Hematopoietic multipotent progenitor cell treated with erythropoietin and hydrocortisone succinate and interleukin-3 and kit ligand, for 15 days (in vitro differentiated cells): Measurements from ENCODE around the gene TMEM220.
"Not testable (repeated sequence)": the region's sequence is repeated elsewhere in the genome, so short reads cannot be mapped to it uniquely, and the experiment has no call there.

ENCODE experiments used
- DNase-seq: peaks from one replicate; pipeline ENCODE4 v3.0.0-alpha.2; 2015; ENCODE audit warnings: low spot score

Gene TMEM220

DNA sequence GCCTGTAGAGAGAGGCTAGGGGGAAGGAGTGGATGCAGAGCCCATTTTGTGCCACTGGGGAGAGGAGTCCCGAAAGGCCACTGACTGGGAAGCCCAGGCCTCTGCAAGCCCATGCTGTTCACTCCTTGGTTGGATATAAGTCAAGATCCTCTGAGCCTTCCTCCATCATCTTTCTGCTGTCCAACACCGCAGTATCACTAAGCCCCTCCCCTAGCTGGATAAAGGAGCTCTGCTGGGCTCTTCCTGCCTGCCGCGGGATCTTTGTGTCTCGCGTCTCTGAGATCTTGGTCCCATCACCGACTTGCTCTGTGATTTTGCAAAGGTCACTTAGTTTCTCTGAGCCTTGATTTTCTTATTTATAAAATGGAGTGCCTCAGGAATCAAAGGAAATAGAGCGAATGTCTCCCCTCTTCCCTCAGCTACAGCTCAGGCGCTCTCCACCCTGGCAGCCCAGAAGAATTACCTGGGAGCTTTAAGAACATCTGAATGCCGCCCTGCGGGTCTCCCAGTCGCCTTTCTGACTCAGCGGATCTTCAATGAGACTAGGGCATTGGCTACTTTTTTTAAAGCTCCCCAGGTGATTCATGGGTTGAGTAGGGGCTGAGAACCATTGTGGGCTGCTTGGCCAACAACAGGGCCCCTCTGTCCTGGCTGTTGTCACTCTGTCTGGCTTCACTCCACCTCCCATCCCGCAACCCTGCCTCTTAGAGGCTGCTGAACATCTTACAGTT lies 25.2 kb upstream of the TMEM220 start:
- no peak for DNase-seq

- peak; percentile 11 for DNase-seq
Observed at GRCh38 chr17:10754109-10754508, 24.3 kb upstream of the TMEM220 start.

- DNase-seq, result no peak
Observed at GRCh38 chr17:10752696-10753095, 22.9 kb upstream of the TMEM220 start.

GRCh38 chr17:10751563-10751962 lies 21.7 kb upstream of the TMEM220 start:
- no peak for DNase-seq

- DNase-seq, result no peak
Observed at GRCh38 chr17:10750210-10750609, 20.4 kb upstream of the TMEM220 start.

DNA sequence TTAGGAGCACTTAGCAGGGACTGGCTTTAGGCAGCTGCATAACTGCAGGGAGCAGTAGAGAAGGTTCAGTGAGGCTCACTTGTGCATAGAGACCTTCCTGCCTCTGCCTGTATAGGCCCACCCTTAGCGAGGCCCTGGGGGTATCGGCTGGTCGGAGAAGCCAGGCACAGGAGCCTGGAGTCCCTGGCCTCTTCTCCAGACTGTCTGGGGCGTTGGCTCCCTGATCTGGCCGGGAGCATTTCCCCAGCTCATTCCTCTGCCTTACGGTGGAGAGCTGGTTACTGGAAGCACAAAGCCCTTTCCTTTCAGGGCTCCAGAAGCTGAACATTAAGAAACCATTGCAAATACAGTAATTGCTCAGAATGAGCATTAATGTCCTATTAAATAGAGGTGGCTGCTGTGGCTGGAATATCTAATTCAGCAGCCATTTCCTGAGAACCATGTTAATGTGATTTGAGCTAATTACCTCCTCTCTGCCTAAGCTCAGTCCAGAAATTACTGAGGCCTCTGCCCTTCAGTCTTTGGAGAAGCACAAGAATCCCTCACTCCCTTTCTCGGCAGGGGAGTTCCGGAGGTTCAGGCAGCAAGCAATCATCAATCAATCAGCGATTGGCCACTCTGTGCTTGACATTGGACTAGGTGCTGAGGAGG lies 18.8 kb upstream of the TMEM220 start:
- no peak for DNase-seq

- no peak for DNase-seq
Observed at GRCh38 chr17:10745231-10745630, 15.4 kb upstream of the TMEM220 start.

DNA sequence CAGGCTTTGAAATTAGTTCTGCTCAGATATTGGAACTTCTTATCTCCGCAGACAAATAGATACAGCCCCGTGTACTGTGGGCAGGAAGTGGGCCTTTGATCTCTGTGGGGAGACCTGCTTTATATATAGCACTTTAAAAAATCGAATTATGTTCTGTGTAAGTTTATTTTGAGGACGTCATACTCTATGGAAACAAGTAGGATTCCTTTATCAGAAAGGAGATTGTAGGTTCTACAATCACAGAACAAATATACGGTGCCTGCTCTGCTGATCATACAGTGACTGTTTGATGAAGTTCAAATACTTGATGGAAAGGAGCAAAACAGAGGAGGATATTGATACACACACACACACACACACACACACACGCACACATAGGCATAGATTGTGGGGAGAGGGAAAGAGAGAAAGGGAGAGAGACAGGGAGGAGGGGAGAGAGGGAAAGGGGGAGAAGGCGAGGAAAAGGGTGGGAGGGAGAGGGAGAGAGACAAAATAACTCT lies 14.7 kb upstream of the TMEM220 start:
- no peak for DNase-seq

GRCh38 chr17:10743316-10744009 lies 13.6 kb upstream of the TMEM220 start:
- no peak for DNase-seq

- no peak for DNase-seq
Observed at GRCh38 chr17:10742431-10742830, 12.6 kb upstream of the TMEM220 start.

DNA sequence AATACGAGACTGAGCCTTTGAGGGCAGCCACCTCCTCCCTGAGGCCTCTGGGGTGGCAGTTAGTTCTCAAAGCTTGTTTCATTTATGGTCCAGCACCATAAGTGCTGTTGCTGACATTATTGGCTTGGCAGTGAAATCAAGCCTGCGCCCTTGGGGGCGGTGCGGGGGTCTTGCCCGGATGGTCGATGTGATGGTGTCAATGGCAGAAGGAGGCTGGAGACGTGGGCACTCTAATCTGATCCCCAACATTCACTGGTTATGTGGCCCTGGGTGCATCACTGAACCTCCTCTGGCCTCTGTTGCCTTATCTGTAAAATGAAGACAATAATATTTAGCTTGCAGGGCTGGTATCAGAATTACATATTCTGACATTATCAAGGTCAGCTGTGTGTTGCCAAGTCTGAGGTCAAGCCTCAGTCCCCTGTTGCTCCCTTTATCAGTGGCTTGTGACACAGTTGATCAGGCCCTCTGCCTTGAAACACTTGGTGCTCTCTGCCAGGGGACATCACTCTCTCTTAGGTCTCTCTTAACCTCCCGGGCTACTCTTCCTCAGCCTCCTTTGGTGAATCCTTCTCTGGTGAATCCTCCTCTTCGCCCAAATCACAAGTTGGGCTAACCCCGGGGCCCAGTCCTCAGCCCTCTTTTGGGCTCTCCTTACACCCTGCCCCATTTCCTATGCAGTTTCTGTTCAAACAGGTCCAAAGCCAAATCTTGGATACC lies 11.8 kb upstream of the TMEM220 start:
- DNase-seq, result no peak

DNA sequence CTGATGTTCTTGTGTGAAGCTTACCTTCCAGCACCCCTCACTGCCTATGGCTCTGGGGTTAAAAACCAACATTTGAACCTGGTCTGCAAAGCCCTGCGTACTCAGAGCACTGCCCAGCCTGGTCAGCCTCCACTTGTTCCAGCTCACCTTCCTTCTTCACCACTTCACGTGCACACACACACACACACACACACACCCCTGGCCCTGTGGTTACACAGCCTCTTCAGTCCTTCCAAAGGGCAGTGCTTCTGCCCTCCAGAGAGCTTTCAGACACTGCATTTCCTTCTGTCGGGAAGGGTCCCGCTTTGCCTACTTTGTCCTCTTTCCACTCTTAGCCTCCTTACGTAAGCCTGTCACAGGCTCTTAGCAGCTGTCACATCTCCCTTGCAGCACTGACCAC lies 9.6 kb upstream of the TMEM220 start:
- DNase-seq, result no peak

DNA sequence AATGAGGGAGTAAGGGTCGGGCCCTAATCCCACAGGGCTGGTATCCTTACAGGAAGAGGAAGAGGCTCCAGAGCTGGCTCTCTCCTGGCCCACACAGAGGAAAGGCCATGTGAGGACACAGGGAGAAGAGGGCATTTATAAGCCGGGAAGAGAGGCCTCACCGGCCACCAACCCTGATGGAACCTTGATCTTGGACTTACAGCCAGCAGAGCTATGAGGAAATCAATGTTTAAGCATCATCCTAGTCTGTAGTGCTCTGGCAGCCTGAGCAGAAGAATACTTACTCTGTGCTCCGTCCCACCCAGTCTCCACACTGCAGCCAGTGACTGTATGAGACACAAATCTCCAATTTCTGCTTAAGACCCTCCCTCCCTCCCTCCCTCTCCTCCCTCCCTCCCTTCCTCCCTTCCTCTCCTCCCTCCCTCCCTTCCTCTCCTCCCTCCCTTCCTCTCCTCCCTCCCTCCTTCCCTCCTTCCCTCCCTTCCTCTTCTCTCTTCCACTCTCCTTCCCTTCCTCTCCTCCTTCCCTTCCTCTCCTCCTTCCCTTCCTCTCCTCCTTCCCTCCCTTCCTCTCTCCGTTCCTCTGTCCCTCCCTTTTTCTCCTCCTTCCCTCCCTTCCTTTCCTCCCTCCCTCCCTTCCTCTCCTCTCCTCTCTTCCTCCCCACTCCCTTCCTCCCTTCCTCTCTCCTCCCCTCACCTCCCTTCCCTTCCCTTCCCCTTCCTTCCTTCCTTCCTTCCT lies 8.9 kb upstream of the TMEM220 start:
- DNase-seq, result no peak

DNA sequence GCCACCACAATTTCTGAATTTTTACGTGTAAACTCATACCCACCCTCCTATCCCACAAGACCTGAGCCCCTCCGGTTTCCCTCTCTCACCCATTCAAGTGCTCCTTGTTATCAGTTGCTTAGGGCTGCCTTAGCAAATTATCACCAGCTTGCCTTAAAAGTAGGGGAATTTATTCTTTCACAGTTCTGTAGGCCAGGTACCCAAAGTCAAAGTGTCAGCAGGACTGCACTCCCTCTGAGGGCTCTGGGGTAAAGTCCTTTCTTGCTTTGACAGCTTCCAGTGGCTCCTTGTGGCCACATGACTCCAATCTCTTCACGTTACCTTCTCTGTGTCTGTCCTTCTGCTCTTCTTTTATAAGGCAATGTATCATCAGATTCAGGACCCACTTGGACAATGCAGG lies 7.9 kb upstream of the TMEM220 start:
- no peak for DNase-seq

- DNase-seq, result peak; percentile 13
Observed at GRCh38 chr17:10737168-10737622, 7.4 kb upstream of the TMEM220 start.

DNA sequence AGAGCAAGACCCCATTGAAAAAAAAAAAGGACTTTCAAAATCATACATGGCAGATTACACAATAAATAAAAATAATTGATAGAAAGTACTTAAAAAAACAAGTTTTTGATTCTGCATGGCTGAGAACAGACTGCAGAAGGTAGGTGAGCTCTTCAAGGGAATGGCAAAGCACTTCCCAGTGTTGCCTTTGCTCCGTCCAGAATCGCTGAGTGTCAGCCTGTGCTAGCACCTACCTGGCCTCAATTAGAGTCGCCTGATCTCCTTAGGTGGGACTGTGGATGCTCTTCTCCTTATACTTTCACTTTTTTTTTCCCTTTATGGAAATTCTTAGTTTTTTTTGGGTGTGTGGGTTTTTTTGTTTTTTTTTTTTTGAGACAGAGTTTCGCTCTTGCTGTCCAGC lies 6.0 kb upstream of the TMEM220 start:
- DNase-seq, result no peak

GRCh38 chr17:10735251-10735650 lies 5.4 kb upstream of the TMEM220 start:
- no peak for DNase-seq

GRCh38 chr17:10733666-10734065 lies 3.8 kb upstream of the TMEM220 start:
- no peak for DNase-seq

DNA sequence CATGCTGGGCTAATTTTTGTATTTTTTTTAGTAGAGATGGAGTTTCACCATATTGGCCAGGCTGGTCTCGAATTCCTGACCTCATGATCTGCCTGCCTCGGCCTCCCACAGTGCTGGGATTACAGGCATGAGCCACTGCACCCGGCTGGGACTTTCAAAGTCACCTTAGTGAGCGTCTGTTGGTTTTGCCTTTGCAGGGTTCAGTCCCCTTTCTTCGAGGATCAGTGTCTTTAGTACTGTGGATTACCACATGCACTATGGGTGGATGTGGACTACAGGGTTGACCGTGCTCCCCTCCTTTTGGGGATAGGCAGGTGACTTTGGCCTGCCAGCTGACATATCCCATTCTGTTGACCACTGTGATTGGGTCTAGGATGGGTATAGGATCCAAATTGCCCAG lies 2.3 kb upstream of the TMEM220 start:
- not testable (repeated sequence) for DNase-seq

DNA sequence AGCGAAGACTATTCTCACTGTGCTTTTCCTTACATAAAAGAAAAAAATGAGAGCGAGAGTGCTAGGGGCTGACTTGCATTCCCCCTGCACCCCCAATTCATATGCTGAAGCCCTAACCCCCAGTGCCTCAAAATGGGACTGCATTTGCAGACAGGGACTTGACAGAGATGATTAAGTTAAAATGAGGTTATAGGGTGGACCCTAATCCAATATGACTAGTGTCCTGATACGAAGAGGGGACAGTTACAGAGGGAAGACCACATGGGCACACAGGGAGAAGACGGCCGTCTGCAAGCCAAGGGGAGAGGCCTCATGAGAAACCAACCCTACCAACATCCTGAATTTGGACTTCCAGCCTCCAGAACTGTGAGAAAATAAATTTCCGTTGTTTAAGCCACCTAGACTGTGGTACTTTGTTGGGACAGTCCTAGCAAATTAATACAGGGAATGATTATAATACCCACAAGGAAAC lies 1.6 kb upstream of the TMEM220 start:
- DNase-seq, result no peak

GRCh38 chr17:10730247-10730646 lies 424 bp upstream of the TMEM220 start:
- not testable (repeated sequence) for DNase-seq
